D341Med (cell line): ENCODE data around the gene FBXW10.
"Not testable (repeated sequence)": the region's sequence is repeated elsewhere in the genome, so short reads cannot be mapped to it uniquely, and the experiment has no call there.

ENCODE experiments used
- DNase-seq: peaks from one replicate; pipeline ENCODE4 v3.0.0; 2012; ENCODE audit warnings: low spot score

Gene FBXW10, protein sequence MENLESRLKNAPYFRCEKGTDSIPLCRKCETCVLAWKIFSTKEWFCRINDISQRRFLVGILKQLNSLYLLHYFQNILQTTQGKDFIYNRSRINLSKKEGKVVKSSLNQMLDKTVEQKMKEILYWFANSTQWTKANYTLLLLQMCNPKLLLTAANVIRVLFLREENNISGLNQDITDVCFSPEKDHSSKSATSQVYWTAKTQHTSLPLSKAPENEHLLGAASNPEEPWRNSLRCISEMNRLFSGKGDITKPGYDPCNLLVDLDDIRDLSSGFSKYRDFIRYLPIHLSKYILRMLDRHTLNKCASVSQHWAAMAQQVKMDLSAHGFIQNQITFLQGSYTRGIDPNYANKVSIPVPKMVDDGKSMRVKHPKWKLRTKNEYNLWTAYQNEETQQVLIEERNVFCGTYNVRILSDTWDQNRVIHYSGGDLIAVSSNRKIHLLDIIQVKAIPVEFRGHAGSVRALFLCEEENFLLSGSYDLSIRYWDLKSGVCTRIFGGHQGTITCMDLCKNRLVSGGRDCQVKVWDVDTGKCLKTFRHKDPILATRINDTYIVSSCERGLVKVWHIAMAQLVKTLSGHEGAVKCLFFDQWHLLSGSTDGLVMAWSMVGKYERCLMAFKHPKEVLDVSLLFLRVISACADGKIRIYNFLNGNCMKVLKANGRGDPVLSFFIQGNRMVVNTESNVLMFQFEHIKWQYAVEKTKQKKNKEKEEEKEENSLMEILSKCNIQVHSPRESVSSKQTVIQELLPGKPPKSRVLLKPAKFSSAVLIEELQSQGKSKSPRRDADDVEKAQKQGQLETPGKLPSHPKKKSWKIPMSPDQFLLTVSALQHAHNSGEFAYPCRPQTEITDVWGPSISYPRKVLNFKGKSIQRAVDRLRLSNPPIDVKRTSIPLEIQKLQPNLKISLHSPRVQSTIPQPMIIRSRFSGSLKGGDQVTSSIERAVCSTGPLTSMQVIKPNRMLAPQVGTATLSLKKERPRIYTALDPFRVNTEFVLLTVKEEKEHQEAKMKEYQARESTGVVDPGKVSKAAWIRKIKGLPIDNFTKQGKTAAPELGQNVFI

DNA sequence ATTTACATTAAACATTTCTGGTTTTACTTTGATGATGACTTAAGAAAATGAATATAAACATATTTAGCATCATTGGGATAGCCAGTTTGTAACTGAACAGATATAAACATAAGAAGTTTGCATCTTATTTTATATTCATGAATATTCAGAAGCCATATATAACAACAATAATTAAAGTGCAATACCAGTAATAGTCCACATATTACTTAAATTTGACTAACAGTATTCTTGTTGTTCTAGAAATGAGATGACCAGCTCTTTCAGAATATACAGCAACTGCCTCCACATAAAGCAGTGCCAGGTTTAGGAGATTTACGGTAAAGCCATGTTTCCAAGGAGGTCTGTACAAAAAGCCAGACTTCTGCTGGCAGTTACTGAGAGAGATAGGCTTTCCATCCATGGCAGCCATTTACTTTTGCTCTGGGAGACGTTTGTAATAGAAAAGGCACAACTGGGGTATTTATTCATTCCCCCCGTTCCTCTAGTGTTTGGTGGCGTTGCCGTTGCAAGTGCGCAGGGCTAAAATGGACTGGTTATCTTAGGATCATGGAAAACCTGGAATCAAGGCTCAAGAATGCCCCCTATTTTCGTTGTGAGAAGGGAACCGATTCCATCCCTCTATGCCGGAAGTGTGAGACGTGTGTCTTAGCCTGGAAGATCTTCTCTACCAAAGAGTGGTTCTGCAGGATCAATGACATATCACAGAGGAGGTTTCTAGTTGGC lies at the start of gene FBXW10:
TSS of gene FBXW10 (plus strand) at position 356 of the 723 bp plus-strand sequence. CDS start at position 547, 191 bp downstream.
- not testable (repeated sequence) for DNase-seq

DNA sequence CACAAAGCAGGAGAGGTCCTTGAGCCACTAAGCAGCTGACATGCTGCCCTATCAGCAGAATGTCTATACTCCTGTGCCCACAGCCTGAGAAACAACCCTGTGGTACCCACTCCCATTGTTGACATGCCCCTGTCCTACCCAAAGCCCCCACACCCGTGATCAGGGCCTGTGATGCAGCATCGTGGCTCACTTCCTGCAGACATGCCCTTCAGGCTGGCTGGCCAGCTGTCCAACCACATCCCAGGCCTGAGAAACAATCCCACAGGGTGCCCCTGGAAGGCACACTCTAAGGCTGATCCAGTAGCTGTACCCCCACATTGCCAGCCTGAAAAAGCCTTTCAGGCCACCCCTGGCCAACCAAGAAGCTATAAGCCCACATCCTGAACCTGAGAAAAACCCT lies 48.7 kb upstream of the FBXW10 start:
- DNase-seq = not testable (repeated sequence)

DNA sequence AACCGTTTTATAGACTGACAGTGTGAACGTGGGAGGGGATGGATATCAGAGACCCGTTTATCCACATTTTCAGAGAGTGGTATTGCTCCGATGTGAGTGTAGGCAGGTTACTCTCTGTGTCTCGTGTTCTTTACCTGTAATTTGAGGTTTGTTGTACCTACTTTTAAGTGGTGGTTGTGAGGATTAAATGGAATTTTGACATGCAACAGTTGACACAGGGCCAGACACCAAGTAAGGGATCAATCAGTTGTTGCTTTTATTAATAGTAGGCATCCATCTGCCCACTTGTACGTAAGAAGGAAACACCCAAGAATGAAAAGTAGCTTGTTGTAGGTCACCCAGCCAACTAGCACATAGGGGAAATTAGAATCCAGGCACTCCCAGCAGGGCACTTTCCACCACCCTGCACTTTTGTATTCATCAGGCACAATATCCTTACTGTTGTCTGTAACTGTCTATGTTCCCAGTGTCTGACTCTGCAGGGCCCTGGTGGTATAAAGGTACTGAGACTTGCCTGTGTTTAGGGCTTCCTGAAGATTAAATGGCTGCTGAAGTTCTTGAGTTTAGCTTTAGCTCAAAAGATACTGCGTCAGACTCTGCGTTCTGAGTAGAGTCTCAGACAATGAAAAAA lies 45.3 kb upstream of the FBXW10 start:
- not testable (repeated sequence) for DNase-seq

DNA sequence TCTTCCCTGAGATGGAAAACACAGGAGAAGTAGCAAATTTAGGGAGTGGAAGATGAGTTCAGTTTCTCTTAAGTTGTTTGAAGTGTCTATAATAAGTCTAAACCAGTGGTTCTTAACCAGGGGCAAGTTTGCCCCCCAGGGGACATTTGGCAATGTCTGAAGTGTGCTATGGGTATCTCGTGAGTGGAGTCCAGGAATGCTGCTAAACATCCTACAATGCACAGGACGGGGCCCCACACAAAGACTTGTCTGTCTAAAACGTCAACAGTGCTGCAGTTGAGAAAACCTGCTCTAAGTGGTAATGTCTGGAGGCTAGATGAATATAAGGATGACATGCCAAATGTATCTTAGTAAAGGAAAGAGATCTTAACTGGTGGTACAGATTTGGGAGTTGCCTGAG lies 37.9 kb upstream of the FBXW10 start:
- not testable (repeated sequence) for DNase-seq

DNA sequence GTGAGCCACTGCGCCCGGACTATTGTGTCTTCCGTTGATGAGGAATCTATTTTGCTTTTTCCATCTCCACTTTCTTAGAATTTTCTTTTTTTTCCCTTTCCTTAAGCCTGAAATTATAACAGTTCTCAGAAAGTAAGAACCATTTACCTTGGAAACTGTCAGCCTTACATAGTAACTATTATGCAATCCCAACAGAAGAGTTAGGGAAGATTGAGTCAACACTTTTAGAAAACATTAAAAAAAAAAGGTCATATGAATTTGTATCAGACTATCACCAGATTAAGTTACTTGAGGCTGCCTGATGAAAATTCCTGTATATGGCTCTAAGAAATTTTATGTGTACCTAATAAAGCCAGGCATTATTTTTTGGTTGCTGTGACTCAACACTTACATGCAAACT lies 35.6 kb upstream of the FBXW10 start:
- not testable (repeated sequence) for DNase-seq

DNA sequence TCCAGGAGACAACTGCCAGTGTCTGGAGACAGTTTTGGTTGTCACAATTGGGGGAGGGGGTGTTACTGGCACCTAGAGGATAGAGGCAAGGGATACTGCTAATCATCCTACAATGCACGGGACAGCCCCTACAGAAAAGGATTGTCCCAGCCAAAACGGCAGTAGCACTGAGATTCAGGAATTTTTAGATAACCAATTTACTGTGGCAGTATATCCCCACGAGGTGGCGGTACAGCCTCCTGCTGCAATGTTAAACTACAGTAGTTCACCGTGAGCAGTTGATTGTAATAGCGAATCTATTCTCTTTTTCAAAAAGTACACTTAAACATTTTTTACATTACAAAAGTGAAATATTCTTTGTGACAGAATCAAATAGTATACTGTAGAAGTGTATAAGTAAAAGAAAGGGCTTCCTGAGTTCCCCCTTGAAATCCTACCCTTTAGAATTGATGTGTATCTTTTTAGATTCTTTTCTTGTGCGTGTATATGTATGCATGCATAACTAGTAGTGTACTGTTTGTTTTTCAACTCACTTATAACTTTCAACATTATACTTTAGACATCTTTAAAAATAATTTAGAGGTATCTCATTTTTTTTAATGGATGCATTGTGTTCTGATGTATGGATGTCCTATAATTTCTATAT lies 31.4 kb upstream of the FBXW10 start:
- DNase-seq = not testable (repeated sequence)

DNA sequence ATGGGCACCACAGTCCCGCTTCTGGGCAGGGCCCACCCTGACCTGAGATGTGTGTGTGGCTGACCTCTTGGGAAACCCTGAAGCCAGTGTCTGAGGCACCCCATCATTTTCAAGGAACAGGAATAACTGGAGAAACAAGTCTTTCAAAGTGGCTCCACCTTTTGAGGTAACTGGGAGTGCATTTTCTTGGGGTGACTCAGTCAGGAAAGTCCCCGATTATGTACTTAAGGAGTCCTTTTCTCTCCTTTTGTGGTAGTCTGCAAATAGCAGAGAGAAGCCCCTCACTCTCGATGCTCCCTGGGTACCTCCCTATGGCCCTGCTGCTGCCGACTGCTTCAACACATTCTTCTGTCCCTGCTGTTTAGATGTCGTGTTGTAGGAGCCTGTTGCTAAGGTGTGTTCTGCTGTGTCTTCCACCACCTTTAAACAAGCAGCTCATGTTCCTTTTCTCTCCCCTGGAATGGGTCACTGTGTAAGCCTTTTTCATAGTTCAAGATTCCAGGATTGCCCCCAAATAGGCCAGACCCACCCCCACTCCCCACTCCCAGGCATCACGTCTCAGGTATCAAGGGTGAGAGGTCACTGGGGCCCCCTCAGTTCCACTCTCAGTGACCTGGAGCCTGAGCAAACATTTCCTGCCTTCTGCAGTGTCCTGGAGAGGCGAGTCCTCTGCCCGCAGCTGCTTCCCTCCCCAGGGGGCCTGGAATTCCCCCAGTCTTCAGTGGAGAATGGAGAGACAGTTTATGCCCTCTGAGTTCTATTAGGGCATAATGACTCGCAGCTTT lies 25.0 kb upstream of the FBXW10 start:
- not testable (repeated sequence) for DNase-seq

DNA sequence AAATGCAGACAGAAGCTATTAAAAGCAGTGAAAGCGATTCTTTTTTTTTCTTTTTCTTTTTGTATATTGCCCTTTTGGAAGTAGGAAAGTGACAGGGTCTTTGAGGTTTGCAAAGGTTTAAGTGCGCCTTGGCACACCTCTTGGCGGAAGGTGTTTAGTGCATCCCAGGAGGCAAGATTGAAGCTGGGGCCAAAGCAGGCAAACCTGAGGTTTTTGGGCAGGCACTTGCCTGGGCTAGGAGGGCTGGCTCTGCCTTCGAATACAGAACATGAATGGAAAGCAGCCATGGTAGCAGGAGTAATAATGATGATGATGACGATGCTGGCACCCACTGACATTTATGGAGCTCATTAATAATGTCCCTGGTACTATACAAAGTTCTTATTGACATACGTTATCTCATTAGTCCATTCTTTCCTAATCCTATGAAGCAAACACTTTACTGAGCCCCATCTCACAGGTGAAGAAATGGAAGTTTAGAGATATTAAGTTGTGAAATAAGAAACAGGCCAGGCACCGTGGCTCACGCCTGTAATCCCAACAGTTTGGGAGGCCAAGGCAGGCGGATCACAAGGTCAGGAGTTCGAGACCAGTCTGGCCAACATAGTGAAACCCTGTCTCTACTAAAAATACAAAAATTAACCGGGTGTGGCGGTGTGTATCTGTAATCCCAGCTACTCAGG lies 24.3 kb upstream of the FBXW10 start:
- DNase-seq = not testable (repeated sequence)

DNA sequence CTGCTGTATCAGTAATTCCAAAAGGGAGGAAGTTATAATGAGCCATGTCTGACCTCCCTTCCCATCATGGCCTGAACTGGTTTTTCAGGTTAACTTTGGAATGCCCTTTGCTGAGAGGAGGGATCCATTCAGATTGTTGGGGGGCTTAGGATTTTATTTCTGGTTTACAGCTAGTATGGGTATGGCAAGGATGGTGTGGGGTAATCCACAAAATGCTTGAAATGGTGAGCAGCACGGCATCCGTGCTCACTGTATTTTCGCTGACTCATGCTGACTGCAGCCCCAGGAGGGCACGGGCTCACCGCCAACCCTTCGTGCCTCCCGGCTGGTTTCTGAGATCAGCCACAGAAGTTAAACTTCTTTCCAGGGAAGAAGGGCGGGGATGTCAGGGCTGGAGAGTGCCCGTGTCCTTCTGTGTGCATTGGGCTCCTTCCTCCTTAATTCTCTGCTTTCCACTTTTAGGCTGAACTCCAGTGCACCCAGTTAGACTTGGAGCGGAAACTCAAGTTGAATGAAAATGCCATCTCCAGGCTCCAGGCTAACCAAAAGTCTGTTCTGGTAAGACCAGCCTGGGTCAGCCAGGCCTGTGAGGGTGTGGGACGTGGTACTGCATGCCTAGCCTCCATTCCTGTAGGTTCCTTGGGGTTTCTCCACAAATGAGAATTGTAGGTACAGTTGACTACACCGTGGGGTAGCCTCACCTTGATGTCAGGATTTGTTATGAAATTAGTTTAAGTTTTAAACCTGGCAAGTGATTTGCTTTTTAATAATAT lies 21.9 kb upstream of the FBXW10 start:
- DNase-seq = not testable (repeated sequence)

DNA sequence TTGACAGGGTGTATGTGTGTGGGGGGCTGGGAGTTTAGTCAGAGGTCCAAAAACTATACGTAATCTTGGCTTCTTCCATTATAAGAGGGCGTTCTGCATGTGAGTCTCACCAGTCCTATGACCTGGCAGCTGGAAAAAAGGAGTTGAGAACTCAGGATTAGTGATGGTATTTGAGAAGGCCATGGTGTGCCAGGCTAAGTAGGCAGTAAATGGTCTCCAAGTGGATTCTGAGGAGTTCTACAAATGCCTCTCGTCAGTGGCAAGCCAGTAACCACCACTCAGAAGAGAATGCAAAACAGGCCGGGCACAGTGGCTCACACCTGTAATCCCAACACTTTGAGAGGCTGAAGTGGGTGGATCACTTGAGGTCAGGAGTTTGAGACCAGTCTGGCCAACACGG lies 21.2 kb upstream of the FBXW10 start:
- not testable (repeated sequence) for DNase-seq

DNA sequence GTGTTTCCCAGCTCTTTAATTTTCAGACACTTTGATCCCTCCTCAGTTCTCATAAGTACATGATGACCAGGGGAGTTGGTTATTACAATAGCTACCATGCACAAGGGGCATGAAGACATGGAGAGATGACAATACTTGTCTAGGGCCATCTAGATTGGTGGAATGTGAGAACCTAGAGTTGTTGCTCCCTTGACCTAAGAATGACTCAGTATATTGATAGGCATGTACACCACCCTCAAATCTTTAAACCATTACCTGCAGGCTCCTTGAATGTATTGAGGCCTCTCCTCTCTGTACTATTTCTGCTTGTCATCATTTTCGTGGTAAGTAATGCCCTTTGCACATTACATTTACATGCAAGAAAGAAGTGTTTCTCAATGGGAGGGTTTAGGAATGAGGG lies 20.3 kb upstream of the FBXW10 start:
- DNase-seq = not testable (repeated sequence)

DNA sequence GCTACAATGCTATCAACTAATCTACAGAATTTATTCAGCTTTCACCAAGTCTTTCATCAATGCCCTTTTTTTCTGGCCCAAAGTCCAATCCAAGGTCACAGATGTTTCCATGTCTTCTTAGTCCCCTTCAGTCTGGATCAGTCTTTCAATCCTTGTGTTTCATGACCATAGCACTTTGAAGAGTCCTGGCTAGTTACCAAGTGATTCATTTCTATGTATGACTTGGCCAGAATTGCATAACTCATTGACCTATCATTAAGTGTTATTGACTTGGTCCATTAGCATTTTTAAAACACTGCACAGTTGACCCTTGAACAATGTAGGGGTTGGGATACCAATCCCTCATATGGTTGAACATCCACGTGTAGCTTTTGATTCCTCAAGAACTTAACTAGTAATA lies 11.4 kb upstream of the FBXW10 start:
- not testable (repeated sequence) for DNase-seq

DNA sequence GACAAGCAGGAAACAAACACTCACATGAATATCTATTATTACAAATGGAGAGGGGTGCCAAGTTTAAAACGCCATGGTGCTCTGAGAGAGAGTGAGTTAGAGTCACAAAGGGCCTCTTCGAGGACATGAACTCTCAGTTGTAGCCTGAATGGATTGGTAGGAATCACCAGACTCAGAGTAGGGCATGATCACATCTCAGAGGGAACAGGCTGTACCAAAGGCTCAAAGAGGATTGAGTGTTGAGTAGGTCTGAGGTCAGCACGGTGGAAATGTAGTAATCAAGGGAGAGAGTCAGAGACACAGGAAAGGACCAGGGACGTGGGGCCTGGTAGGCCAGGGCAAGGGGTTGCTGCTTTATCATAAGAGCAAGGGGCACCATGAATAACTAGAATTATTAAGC lies 10.5 kb upstream of the FBXW10 start:
- DNase-seq = not testable (repeated sequence)

DNA sequence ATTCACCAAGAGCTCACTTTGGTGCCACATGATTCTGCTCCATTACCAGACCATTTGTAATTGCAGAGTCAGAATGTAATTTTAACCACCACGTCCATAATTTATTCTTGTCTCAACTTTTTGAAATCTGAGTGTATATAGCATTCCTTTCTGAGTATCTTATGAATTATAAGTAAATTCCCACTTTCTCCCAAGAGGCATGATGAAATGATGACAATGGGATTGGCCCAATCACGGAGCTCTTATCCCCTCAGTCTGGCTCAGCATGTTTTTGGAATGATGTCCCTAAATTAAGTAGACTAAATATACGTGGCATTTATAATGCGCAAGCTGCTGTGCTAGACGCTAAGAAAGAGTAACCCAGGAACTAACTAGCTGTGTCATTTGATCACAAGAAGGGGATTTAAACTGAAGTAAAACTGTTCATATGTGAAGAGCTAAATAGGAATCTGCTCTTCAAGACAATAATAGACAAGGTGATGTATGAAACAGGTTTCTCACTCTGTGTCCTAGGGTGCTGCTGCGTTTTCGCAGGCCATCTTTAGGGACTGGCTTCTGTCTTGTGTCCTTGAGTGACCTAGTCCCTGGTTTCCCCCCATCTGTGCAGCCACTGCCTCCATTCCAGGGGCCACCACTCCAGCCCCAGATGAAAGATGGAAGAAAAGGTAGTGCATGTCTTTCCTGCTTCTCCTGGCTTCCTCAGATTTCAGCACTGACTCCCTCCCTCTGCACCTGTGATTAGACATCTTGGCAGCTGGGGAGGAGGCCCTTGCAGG lies 4.0 kb upstream of the FBXW10 start:
- DNase-seq = not testable (repeated sequence)

DNA sequence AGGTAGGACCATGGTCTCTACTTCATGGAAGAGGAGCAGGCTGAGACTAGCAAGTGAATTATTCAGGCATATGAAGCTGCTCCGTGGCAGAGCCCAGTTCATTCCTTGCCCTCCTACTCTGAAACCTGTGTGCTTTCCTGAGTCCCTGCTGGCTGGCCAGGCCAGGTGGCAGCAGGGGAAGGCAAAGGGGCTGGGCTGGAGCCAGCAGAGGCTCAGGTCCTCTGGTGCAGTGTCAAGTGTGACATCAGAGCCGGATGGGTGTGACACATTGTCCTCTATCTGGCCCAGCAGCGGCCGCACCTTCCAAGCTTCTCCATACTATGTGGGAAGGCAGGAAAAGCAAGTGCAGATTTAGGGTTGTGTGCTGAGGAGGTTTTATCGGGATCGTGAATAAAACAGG lies 2.6 kb upstream of the FBXW10 start:
- DNase-seq = not testable (repeated sequence)

DNA sequence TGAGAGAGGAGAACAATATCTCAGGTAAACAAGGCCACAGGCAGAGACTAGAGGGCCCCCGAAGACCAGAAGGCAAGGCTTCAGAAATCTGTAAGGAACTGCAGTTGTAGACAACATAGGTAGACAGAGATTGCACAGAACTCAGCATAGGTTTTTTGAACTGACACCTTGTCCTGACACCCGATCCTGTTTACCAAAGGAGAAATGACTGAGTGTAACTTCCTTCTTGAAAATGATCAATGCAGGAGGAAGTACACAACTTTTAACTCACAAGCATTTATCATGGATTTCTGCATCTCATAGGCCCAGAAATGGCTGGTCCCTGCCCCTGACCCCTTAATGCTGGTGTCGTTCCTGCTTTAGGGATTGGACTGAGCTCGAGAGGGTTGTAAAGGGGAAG lies 872 bp downstream of the FBXW10 start:
- DNase-seq = not testable (repeated sequence)

DNA sequence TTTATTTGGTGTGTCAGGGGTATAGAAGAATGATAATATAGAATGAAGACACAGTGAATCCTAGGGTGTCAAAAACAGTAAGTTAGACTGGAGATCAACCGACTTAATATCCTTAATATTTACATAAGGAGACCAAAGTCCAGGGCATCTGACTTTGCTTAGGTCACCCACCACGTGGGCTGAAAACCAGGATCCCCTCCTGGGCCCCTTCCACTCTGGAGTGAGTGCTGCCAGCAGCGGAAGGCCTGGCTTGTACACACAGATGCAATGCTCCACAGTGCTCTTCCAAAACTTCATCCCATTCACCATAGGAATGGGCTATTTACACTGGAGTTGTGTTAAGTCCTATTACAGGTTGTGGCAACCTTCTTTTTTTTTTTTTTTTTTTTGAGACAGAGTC lies 2.7 kb downstream of the FBXW10 start:
- not testable (repeated sequence) for DNase-seq

DNA sequence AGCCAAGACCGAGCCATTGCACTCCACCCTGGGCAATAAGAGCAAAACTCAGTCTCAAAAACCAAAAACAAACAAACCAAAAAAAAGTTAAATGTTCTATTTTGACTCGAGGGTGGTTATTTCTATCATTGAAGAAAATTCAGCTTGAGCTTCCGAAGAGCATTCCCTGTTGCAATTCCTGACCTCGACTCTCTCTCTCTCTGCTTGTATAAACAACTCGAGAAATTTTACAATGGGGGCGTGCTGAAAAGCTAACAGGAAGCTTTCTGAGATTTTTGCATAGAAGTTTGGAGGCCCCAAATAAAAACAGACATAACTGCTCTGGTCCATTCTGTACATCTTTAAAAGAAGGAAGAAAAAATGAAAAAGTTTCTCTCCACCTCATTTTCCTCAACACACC lies 3.6 kb downstream of the FBXW10 start:
- DNase-seq = not testable (repeated sequence)
